GM18499 (cell line): ENCODE results near the gene CHN1.

ENCODE experiments used
- ATAC-seq: cut with Tn5 transposase; IDR thresholded peaks from one replicate; pipeline ENCODE4 v1.9.1; 2021; ENCODE audit warnings: moderate number of reproducible peaks; ENCODE audit not compliant: insufficient read depth, unreplicated experiment

CHN1 gene

DNA sequence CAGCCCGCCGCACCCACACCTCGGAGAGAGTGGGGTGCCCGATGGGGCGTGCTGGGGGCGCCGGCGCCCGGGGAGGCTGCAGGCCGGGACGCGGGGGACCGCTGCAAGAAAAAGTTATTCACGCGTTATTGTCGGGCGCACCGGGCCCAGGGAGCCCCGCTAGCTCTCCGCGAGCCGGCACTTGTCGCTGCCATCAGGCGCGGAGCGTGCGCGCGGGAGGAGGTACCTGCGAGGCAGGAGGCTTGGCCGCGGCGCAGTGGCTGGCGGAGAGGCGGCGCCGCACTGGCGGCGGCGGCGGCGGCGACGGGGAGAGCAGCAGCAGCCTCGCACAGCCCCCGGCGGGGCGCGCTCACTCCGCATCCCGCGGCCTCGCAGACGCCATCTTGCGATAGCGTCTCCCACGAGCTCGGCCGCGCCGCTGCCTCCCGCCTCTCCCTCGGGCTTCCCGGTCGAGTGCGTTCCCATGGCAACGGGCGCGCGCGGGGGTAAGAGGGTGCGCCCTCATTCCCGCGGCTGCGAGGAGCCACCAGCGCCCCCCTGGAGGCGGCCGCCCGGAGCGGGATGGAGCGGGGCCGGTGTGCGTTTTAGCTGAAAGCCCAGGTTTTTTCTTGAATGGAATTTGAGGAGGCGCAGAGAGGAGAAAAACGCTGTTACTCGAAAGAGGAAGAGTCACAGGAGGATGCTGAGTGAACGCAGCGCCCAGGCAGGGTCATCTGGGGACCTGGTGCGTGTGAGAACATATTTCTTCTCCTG, at the start of gene CHN1:
Gene CHN1, minus strand, starts transcription at position 402 of the 753 bp plus-strand sequence. CDS start 469 bp downstream, outside the sequence.
- ATAC-seq: peak; percentile 45

DNA sequence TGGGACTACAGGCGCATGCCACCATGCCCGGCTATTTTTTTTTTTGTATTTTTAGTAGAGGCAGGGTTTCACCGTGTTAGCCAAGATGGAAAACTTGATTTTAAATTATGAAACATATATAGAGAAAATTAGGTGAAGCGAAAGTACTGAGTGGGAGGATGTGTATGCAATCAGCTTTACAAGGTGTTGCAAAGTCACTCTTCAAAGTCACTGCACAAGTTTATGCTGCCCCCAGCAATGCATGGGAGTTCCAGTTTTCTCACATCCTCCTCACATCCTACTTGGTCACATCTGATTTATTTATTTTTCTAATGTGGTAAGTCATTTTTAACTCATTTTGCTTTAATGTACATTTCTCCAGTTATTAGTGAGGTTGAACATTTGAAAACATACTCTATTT, 49.2 kb upstream of the CHN1 start:
- no peak for ATAC-seq

- no peak for ATAC-seq
These were observed 44.5 kb upstream of the CHN1 start for GRCh38 chr2:175049661-175050060.

GRCh38 chr2:175048275-175048674, 43.1 kb upstream of the CHN1 start:
- no peak for ATAC-seq

GRCh38 chr2:175039490-175039889, 34.3 kb upstream of the CHN1 start:
- no peak for ATAC-seq

GRCh38 chr2:175039031-175039430, 33.9 kb upstream of the CHN1 start:
- no peak for ATAC-seq

GRCh38 chr2:175037941-175038340, 32.8 kb upstream of the CHN1 start:
- no peak for ATAC-seq

GRCh38 chr2:175036582-175037018, 31.4 kb upstream of the CHN1 start:
- no peak for ATAC-seq

DNA sequence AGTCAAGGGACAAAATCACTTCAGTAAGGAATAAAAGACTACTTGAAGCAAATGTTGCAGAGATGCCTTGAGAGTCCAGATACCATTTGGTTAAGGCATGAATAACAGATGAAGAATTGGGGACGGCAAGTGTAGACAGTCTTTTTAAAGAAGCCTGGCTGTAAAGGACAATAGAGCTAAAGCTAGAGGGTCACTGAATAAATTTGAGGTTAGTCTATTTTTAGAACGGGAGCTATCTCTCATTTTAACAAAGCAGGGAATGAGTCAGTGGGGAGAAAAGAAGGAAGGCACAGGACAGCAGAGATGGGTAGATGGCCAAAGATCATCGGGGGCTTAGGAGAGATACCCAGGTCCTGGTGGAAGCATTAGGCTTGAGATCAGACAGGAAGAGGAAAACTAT, 30.6 kb upstream of the CHN1 start:
- ATAC-seq: no peak

- no peak for ATAC-seq
These were observed 29.5 kb upstream of the CHN1 start for GRCh38 chr2:175034716-175035115.

DNA sequence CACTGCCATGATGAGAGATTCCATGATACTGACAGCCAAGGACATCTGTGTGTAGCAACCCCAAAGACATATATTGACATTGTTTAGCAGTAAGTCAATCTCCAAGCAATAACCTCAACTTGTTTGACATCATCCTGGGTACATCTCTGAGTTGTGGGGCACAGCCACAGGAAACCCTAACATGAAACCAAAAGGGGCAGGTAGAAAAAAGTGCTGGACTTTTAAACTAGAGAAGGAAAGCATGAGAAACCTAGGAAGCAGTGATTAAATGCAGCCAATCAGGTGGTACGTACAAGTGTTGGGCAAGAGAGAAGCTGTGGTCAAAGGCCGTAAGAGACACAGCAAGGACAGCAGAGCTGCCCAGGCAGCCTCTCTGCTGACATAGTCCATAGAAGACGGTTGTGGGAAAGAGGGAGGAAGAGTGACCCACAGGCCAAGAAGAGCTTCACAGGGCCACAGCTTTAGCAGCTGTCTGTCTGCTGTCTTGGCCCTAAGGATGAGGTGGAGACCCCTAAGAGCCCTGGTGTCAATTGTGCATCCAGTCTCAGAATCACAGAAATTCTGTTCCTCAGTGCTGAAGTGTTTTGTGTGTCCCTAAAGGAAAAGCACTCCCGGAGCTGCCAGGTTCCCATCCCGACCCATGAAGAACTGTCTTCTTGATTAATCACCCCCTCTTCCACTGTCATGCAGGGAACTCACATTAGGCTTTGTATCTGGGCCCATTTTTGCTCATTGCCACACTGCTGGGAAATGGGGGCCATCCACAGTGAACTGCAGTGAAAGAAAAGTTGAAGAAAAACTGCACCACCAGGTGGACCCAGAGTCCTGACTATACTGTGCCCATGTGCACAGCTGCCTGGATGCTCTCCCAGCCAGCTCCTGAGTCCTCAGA, 25.4 kb upstream of the CHN1 start:
- no peak for ATAC-seq

DNA sequence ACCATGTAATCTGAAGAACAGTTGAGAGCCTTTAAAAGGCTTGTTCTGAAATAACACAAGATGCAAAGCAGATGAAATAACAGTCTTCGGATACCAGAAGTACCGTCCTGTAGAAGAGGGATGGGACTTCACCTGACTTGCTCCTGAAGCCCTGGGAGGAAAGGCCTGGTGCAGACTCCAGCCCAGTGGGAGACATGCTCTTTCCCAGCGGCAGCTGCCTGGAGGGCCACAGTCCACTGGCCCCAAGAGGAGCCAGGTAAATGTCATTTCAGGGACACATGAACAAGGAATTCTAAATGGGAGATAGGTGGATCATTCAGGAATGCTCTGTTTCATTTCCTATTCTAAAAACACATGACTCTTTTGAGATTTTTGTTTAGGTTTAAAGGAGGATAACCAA, 22.6 kb upstream of the CHN1 start:
- no peak for ATAC-seq

GRCh38 chr2:175026385-175026784, 21.2 kb upstream of the CHN1 start:
- ATAC-seq: no peak

GRCh38 chr2:175025946-175026345, 20.8 kb upstream of the CHN1 start:
- no peak for ATAC-seq

DNA sequence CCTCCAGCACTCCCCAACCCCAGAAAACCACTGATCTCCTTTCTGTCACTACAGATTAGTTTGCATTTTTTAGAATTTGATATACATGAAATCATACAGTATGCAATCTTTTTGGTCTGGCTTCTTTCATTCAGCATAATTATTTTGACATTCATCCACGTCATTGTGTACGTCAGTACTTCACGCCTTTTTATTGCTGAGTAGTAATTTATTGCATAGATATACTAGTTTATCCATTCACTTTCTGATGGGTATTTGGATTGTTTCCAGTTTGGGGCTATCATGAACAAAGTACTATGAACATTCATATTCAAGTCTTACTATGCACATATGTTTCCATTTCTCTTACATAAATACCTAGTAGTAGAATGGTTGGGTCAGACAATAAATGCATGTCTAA, 20.1 kb upstream of the CHN1 start:
- ATAC-seq: no peak

- no peak for ATAC-seq
These were observed 17.7 kb upstream of the CHN1 start for GRCh38 chr2:175022923-175023322.

DNA sequence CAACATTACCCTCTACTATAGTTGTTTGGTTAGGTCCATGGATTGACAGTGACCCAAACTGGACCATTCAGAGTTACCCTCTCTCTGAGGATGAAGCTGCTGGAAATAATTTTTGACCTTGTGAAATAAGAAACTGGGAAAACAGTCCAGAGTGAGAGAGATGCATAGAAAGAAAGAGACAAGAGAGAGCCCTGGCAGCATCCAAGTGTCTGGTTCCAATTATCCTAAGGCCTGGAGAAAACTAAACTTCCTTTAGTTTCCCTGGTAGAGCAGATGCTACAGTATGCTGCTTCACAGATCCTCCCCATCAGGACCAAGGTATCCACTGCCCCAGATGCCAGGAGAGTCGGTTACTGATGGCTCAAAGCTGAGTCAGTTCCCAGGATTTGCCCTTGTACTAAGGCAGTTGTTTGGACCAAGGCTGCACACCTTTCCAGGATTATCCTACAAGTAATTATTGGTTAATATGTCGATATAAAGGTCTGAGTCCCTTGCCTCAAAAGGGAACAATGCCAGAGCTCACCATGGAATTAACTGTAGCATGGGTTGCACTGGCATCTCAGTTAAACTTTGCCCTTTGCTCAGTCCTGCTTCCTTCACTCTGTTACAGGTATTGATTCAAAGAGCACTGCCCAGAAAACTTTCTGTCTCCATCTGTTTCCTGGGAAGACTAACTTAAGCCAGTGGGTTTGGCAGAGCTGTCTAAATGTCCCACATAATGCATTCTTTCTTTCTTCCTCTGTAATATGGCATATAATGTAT, 14.6 kb upstream of the CHN1 start:
- no peak for ATAC-seq

GRCh38 chr2:175017618-175018414, 12.6 kb upstream of the CHN1 start:
- ATAC-seq: no peak

DNA sequence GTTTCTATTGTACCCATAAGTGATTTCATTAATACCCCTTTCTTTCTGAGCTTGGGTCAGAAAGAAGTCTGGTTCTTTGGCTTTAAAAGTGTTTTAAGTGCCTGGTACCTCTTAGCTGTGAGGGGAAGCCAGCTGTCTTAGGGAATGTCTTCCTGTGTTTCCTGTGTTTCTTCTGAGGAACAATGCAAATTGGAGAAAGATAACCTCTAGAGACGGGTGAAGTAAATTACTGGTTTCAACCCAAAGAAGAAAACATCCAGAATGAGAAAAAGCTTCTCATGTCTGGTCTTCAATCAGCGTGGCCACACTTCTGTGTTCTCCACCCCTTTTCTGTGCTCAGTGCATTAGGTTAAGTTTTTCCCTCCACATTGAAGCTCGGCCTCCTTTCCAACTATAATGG, 10.2 kb upstream of the CHN1 start:
- no peak for ATAC-seq

GRCh38 chr2:175012516-175012915, 7.3 kb upstream of the CHN1 start:
- ATAC-seq: no peak
